Caki2 (cell line): ENCODE results near the gene HSD17B4. TPM values are rescaled to one million over a fixed set of nuclear protein-coding genes. Genes with fewer than 3 reads are reported as not detected.

Experiments used
- DNase-seq: peaks from one replicate; pipeline ENCODE4 v3.0.0-alpha.2; 2015; ENCODE audit warnings: low read depth
- in situ Hi-C: cut with HindIII; loops from 2 replicates; pipeline ENCODE4 v1.10.0; 2016; ENCODE audit warnings: low sequenced_read_pairs, low pct_unique_long_range_greater_than_20kb, mixed read lengths
- total RNA-seq: library from RNA; depleted of rRNA; stranded (reverse); fragments of >200 nt; shearing (Covaris generic); gene quantifications from 2 replicates; pipeline ENCODE4 v1.2.3, GENCODE V29; 2014; ENCODE audit warnings: low replicate concordance; rRNA removed

Gene HSD17B4
- total RNA-seq, 1 experiment from 2014 or later, result 122 TPM

DNA sequence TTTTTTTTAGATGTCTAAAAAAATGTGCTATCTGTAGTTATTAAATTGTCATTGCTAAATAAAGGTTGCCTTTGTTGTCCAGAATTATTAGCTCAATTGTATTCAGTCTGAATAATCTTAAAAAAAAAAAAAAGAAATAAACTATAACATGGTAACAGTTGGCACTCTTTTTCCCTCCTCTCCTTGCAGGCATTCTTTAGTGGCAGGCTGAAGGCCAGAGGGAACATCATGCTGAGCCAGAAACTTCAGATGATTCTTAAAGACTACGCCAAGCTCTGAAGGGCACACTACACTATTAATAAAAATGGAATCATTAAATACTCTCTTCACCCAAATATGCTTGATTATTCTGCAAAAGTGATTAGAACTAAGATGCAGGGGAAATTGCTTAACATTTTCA is 89.4 kb downstream of the HSD17B4 start:
- in situ Hi-C loops, result no loop called here
- no peak for DNase-seq

DNA sequence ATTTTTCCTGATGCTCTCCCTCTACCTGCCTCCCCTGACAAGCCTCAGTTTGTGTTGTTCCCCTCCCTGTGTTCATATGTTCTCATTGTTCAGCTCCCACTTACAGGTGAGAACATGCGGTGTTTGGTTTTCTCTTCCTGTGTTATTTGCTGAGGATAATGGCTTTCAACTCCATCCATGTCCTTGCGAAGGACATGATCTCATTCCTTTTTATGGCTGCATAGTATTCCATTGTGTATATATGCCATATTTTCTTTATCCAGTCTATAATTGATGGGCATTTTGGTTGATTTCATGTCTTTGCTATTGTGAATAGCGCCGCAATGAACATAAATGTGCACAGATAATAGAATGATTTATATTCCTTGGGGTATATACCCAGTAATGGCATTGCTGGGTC is 99.5 kb downstream of the HSD17B4 start:
- in situ Hi-C loops, result no loop called here
- no peak for DNase-seq

DNA sequence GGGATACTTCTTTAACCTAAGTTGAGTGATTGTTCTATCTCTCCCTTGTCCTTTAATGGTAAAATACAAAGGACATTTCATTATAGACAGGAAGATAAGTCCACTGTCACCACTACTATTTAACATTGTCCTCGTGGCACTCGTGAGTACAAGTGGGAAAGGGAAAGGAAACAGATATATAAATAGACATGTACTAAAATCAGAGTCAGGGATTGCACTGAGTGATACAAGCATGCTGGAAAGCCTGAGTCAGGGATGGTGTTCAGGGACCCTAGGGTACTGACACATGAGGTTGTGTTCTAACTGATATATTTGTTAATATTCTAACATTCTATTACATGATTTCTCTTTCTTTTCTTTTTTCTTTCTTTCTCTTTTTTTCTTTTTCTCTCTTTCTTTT is 102.3 kb downstream of the HSD17B4 start:
- in situ Hi-C loops, result no loop called here
- DNase-seq, result no peak

DNA sequence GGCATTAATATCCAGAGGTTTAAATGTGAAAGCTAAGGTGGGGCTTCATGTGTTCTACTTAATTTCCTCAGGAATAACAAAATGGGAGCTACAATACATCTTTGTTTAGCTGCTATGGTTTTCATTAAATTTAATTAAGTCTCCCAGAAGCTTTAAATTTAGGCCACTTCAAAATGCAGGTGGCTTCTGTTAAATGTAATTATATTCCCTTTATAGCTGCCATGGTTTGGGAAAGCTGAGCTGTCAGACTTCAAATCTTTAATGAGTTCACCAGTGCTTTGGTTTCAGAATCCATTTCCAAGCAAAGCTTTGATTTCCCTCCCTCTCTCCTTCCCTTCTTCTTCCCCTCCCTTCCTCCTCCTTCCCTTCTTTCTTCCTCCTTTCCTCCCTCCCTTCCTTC is 118.6 kb downstream of the HSD17B4 start:
- no peak for DNase-seq
- in situ Hi-C loops, result no loop called here

DNA sequence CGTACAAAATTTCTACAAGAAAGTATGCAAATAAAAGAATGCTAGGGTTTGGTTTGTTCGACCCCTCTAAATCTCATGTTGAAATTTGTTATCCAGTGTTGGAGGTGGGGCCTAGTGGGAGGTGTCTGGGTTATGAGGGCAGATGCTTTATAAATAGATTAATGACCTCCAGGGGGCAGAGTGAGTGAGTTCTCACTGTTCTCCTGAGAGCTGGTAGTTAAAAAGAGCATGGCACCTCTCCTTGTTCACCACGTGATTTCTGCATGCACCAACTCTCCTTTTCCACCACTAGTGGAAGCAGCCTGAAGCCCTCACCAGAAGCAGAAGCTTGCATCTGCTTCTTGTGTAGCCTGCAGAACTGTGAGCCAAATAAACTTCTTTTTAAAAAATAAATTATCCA is 126.6 kb downstream of the HSD17B4 start:
- in situ Hi-C loops, result no loop called here
- DNase-seq, result peak; percentile 16

DNA sequence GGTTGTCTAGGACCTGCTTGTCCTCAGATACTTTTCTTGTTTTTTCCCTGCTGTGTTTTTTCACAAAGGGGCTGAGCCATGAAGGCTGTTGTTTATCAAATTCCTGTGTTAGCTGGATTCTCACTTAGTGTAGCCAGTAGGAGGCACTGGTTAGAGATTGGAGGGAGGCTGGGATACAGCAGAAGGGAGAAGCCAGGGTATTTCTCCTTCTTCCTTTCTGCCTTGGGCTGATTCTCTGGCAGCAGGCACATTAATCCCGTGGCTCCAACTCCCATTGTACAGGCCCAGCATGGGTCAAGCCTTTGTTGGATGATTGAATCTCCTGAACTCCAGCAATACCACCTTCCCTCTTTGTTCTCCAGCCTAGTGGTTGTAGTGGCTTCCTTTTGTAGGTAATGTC is 130.7 kb downstream of the HSD17B4 start:
- in situ Hi-C loops, result no loop called here
- DNase-seq, result no peak

DNA sequence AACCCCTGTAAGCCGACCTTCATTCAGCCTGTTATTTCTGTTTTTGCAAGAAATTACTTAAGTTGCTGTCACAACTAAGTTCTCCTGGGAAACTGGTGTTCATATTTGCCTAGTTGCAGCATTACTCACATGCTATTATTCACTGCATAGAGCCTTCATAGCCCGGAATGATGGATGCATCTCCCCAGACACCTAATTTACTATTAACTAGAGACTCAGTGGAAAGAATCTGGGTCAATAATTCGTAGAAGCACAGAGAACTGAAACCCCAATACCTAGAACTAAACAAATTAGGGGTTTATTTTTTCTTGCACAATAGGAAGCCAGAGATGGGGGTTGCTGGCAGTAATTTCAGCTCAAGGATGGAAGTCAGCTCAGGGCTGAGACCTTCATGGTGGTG is 131.4 kb downstream of the HSD17B4 start:
- in situ Hi-C loops, result no loop called here
- DNase-seq, result no peak

Other genes starting within 250 kb of the HSD17B4 start
- 26.9 and 30.7 TPM in 2 replicates for gene TNFAIP8, start 96.5 kb upstream of the HSD17B4 start, total RNA-seq
- gene FAM170A, start 177.1 kb downstream of the HSD17B4 start, total RNA-seq, result not detected in 2 replicates